Stimulated activated CD4-positive, alpha-beta T cell treated with anti-CD3 and anti-CD28 coated beads, Interleukin-12 subunit alpha, Interleukin-12 subunit beta, amount 100 ng/mL, for 24 hours (primary cell): Measurements from ENCODE around the gene TANGO6.

Experiments
- DNase-seq, 2 experiments: peaks; one replicate each; pipeline ENCODE4 v3.0.0-alpha.2; 2020; ENCODE audit warnings: low read depth in 2 of 2

Gene TANGO6

DNA sequence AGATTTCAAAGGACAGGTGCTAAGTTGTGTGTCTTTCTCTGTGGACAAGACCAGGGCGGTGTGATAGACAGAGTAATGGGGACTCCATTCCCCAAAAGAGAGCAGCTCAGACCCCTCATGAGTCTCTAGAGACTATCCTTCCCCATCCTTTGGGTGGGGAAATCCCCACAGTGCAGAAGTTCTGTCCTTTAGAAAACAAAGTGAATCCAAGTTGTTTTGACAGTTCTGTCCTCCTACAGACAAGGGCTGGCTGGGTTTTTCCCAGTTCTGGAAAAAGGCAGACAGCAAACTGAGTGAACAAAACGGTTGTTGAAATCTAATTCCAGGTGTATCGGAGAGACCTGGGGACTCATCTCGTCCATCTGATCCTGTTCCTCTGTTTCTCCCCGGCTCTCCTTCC is 251.2 kb downstream of the TANGO6 start:
- DNase-seq = no peak

DNA sequence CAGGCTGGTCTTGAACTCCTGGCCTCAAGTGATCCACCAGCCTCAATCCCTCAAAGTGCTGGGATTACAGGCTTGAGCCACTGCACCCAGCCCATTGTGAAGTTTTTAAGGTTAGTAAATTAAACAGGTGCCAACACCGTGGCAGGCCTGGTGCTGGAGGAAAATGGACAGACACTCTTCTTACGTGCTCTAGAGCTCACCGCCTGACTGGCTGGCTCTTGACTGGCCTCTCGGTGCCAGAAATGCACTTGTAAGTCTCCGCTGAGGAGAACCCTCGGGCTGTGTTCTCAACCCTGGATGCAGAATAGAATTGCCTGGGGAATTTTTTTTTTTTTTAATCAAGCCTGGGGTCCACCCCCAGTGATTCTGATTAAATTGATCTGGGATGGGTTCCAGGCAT is 251.9 kb downstream of the TANGO6 start:
- DNase-seq = no peak

DNA sequence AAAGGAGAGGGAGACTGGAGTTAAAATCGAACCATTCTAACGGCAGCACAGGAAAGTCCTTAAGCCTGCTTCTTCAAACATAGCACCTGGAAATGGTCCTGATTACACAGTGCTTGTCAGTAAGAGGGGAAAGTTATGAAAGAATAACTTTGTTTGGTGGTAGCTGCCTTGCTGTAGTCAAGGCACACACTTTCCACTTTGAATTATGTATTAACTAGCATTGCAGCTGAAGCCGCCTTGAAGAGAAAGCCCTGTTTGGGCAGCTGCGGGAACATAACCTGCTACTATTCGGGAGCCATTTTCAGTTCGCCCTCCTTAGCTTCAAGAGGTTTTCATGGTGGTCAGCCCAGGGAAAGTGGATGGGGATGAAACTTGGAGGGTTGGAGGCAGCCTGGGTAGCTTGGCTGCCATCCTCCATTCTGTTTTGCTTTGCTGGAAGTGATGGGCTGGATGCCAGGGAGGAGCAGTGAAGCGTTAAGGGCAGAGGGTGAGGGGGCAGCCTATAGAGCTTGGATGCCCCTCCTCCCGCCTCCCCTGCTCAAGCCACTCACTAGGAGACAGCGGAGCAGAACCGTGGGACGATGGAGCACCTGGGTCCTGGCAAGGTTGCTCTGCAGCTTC is 256.9 kb downstream of the TANGO6 start:
- DNase-seq = no peak

DNA sequence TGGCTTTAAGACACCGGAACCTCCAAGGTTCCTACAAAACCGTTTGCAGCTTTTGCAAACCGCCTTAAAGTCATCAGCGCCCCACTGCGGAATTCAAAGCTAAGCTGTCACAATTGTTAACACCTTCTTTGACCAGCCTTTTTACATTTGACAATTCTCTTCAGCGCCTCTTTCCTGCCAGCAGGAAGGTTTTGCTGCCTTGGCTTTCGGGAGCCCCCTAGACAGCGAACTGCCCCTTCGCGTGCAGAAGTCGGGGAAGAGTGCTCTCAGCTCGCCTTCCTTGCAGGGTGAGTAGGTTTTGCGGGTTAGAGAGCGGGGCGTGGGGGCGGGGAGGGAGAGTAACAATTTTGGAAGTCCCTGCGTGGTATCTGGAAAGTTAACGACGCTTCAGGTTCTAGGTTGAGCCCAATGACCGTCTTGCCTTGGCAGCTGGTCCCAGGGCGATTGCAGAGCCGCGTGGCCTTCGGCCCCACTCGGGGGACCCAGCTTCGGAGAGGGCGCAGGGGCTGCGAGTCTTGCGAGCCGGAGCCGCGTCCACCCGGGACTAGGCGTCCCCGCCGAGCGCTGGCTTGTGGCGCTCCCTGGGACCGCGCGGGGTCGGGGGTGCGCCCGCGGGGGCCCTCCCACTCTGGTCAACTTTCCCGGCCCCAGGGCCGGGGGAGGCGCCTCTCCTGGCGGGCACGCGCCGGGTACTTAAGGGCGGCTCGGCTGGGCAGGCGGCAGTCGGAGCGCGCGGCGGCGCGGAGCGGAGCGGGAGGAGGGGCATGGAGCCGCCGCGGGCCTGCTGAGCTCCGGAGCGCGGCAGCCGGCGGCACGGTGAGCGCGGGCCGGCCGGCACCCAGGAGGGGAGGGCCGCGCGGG is 262.4 kb downstream of the TANGO6 start, which contains the start of gene HAS3:
TSS of gene HAS3 (plus strand) at position 153 of the 861 bp plus-strand sequence. CDS start 3,743 bp downstream, outside the sequence.
- peak in 1 of 2 experiments; percentile 31 for DNase-seq

- DNase-seq = no peak
Measured at GRCh38 chr16:69106491-69107315, 263.4 kb downstream of the TANGO6 start.

- DNase-seq = no peak
Measured at GRCh38 chr16:69107316-69107962, 264.1 kb downstream of the TANGO6 start.

DNA sequence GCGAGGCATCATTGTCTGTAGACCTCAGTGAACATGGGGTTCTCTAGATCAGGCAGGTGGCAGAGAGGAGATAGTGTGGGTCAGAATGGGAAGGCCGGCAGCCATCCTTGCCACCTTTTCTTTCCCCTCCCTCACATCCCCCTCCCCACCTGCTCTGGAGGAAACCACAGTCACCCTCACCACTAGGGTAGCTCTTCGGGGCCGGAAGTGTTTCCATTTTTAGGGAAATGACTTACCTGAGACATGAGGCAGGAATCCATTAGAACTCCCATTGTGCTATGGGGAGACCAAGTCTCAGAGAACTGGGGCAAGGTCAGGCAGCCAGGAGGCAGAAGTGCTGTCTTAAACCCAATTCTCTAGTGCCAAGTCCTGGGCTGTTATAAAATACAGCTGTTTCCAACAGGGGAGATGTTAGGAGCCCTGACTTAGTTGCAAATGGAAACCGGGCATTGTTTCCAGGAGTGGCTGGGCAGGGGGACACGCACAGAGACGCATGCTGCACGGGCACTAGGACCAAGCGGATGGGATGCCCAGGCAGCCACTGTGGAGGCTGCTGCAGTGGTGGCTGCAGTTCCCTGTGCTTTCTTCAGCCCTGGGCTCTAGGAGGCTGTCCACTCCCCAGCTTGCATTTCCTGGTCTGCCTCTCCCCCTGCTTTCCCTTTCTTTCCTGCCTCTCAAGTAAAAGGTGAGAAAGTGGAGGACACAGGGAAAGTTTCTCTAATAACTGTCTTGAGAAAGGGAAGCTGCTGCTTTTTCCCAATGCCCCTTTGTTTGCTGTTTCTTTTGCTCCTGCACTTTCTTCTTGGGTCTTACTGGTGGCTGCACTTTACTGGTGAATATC is 265.0 kb downstream of the TANGO6 start:
- DNase-seq = no peak

DNA sequence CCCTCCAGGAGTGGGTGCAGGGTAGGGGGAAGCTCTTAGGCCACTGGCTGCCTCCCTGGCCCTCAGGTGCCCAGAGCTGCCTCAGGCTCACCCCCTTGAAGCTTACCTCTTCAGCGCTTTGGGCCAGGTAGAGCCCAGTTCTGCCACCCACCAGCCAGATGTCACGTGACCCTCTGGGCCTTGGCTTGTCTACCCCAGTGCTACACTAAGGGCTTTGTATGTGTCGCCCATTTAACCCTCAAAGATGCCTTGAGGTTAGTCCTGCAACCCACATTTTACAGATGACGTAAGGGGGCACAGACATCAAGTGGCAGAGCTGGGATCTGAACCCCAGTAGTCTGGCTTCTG is 265.5 kb downstream of the TANGO6 start:
- DNase-seq = no peak

GRCh38 chr16:69109486-69110270 is 266.3 kb downstream of the TANGO6 start:
- no peak for DNase-seq

DNA sequence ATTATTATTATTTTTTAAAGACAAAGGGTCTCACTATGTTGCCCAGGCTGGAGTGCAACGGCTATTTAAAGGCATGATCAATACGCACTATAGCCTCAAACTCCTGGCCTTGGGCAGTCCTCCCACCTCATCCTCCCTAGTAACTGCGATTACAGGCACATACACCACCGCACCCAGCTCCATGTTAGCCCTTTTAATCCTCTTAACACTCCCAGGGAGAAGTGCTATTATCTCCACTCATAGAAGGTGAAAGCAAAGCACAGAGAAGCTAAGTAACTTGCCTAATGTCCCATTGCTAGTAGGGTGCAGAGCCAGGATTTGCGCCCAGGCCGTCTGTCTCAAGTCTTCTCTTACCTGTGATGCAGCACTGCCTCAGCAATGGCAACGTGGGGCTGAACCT is 267.1 kb downstream of the TANGO6 start:
- DNase-seq = no peak

DNA sequence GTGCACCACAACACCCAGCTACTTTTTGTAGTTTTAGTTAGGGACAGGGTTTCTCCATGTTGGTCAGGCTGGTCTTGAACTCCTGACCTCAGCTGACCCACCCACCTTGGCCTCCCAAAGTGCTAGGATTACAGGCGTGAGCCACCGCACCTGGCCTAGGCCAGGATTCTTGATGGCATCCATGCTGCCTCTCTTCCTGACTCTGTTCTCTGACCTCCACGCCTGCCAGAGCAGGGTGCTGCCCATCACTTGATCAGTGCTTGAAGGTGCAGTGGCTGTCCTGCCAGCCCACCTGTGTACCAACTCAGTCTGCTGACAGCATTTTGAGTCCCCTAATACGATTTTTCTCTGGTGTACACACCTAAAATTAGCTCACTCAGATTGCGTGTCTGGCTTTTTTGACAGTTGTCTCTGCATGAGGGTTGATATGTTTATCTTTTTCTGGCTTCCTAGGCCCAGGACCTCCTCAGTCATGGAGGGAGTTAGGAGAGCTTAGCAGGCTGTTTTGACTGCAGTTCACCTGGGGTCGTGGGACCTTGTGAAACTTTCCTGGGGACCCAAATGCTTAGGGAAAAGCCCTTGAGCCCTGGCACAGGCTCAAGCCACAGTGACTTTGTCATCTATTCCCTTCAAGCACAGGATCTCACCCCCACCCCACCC is 268.0 kb downstream of the TANGO6 start:
- no peak for DNase-seq

DNA sequence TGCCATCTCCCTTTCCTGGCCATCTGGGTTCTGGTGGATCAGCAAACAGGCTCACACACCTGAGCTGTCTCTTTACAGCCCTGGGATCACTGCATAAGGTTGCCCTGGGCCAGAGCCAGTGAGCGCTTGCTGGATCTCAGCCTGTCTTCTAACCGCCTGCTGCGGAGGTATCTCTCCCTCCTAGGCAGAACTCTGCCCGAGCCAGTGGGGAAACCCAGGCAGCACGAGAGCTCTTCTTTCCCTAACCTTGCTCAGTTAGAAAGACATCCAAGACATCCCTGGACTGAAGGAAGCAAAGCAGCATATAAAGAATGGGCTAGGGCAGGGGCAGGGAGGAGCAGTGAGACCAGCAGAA is 268.5 kb downstream of the TANGO6 start:
- DNase-seq = no peak

GRCh38 chr16:69112285-69113129 is 269.2 kb downstream of the TANGO6 start:
- peak in 1 of 2 experiments; percentile 56 for DNase-seq

- no peak for DNase-seq
Measured at GRCh38 chr16:69113216-69113615, 269.9 kb downstream of the TANGO6 start.

DNA sequence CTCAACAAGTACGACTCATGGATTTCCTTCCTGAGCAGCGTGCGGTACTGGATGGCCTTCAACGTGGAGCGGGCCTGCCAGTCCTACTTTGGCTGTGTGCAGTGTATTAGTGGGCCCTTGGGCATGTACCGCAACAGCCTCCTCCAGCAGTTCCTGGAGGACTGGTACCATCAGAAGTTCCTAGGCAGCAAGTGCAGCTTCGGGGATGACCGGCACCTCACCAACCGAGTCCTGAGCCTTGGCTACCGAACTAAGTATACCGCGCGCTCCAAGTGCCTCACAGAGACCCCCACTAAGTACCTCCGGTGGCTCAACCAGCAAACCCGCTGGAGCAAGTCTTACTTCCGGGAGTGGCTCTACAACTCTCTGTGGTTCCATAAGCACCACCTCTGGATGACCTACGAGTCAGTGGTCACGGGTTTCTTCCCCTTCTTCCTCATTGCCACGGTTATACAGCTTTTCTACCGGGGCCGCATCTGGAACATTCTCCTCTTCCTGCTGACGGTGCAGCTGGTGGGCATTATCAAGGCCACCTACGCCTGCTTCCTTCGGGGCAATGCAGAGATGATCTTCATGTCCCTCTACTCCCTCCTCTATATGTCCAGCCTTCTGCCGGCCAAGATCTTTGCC is 271.1 kb downstream of the TANGO6 start:
- DNase-seq = no peak

GRCh38 chr16:69114976-69115355 is 271.6 kb downstream of the TANGO6 start:
- DNase-seq = no peak

DNA sequence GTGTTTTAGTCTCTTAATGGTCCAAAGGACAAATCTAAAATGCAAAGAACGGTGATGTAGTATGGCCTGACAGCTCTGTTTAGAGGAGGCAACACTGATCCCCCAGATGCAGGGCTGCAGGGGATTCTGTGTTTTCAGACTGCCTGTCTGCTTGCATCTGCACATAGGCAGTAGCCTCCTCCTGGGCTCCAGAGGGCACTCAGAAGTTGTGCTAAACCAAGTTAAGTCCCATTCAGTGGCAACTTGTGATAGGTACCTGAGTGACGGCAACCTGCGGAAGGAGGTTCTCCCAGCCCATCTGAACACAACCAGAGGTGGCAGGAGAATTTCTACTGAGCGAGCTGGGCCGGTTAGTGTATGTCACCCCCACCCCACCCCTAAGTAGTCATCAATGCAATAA is 272.0 kb downstream of the TANGO6 start:
- DNase-seq = no peak

GRCh38 chr16:69115837-69116236 is 272.5 kb downstream of the TANGO6 start:
- no peak for DNase-seq
